ENCODE data around the gene GNG14.
"Not testable (repeated sequence)": the region's sequence is repeated elsewhere in the genome, so short reads cannot be mapped to it uniquely, and the experiment has no call there.

DNA sequence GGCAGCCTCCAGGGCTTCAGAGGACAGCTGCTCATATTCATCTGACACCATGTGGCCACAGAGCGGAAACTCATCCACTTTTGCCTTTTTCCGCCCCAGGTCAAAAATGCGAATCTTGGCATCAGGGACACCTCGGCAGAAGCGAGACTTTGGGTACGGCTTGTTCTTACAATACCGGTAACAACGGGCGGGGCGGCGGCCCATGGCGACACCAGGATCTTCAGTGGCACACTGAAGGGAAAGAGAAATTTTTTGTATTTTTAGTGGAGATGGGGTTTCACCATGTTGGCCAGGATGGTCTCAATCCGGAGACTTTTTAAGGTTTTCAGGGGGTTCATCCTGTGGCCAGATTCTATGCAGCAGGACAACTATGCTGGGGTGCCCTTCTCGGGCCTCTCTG is 44.1 kb upstream of the GNG14 start:
- not testable (repeated sequence) for TF ChIP-seq POLR2AphosphoS5 (IDR thresholded peaks at IDR 0.05; ENCODE audit: insufficient read depth, low read depth, low read length); POLR2A (IDR thresholded peaks at IDR 0.05; ENCODE audit: low read depth, low read length); EZH2 (IDR thresholded peaks at IDR 0.05; ENCODE audit: borderline replicate concordance, low read depth, low read length, severe bottlenecking); MAX (IDR thresholded peaks at IDR 0.05; ENCODE audit: insufficient read depth, insufficient read length); MYC (IDR thresholded peaks at IDR 0.05; ENCODE audit: low read depth, low read length); JUN (IDR thresholded peaks at IDR 0.05; ENCODE audit: borderline replicate concordance, insufficient read depth, insufficient read length, low read depth); FOS (IDR thresholded peaks at IDR 0.05; ENCODE audit: borderline replicate concordance, insufficient read depth, low read length); GATA2 (IDR thresholded peaks at IDR 0.05; ENCODE audit: insufficient read depth, insufficient read length, low read depth, low read length)
- TF ChIP-seq, protein P1, sequence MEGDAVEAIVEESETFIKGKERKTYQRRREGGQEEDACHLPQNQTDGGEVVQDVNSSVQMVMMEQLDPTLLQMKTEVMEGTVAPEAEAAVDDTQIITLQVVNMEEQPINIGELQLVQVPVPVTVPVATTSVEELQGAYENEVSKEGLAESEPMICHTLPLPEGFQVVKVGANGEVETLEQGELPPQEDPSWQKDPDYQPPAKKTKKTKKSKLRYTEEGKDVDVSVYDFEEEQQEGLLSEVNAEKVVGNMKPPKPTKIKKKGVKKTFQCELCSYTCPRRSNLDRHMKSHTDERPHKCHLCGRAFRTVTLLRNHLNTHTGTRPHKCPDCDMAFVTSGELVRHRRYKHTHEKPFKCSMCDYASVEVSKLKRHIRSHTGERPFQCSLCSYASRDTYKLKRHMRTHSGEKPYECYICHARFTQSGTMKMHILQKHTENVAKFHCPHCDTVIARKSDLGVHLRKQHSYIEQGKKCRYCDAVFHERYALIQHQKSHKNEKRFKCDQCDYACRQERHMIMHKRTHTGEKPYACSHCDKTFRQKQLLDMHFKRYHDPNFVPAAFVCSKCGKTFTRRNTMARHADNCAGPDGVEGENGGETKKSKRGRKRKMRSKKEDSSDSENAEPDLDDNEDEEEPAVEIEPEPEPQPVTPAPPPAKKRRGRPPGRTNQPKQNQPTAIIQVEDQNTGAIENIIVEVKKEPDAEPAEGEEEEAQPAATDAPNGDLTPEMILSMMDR (IDR thresholded peaks at IDR 0.05; ENCODE audit: extremely low read depth in 1 of 2, insufficient read depth in 1 of 2, low read depth in 1 of 2, low read length in 2 of 2), result not testable (repeated sequence)

Data from endothelial cell of umbilical vein (primary cell).